HG02763 (cell line): Measurements from ENCODE around the gene OR4D5.

ENCODE experiments used
- ATAC-seq: cut with Tn5 transposase; IDR thresholded peaks from one replicate; pipeline ENCODE4 v1.9.1; 2021; ENCODE audit warnings: mild to moderate bottlenecking, moderate library complexity; ENCODE audit not compliant: unreplicated experiment

Gene OR4D5

GRCh38 chr11:123939317-123939716 is at the start of gene OR4D5:
TSS of gene OR4D5 (plus strand) at chr11:123939617. CDS start at chr11:123939617, 0 bp downstream.
- ATAC-seq = no peak

DNA sequence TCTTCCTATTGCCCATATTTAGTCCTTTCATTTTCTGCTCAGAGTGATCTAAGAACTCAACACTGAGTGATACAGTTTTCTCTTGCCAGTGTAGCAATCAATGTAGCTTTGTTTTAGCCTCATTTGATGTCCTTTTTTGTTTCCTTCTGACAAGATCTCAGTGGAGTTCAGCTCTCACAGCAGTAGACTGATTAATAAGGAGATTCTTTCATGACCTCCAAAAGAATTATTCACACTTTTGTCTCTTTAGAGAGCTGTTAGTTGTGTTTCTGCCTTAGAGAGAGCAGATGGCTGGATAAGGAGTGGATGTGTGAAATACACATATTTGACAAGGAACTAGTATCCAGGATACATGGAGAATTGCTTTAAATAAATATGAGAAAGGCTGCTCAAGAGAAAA is 47.4 kb upstream of the OR4D5 start:
- ATAC-seq = no peak

DNA sequence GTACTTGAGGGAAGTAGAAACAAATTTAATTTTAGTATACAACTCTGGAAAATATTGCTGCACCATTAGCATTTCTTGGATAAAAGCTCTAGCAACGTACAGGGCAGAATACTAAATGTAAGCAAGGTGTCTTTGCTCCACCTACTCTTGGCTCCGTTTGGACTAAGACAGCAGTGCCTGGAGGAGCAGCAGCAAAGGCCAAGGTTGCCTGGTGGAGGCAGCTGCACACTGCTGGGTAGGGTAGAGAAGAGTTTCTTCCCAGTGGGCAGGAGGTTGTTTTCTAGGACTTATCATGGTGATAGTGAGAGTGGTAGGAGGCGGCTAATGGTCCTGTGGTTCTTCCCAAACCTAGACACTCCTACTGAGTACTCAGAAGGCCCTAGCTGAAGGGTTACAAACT is 39.6 kb upstream of the OR4D5 start:
- ATAC-seq = no peak

DNA sequence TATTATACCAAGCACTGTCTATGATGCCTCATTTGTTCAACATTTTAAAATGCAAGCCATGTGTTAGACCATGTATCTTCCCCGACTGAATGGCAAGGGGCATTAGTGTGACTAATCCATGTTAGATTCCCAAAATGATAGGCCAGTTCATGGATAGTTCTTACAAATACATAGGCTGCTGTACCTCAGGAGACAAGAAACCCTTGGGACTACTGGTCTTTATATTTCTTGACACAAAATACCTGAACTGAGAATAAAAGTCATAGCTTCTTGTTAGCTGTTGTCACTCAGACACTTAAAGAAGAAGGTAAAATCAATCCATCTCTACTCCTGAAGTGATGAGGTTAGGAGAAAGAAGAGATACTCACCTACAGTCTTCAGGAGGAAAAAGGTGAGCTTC is 37.5 kb upstream of the OR4D5 start, which contains the start of gene OR8D4:
Gene OR8D4, plus strand, starts transcription at position 301 of the 400 bp plus-strand sequence. CDS start 4,265 bp downstream, outside the sequence.
- ATAC-seq = no peak

GRCh38 chr11:123903932-123904331 is 35.5 kb upstream of the OR4D5 start:
- ATAC-seq = no peak

DNA sequence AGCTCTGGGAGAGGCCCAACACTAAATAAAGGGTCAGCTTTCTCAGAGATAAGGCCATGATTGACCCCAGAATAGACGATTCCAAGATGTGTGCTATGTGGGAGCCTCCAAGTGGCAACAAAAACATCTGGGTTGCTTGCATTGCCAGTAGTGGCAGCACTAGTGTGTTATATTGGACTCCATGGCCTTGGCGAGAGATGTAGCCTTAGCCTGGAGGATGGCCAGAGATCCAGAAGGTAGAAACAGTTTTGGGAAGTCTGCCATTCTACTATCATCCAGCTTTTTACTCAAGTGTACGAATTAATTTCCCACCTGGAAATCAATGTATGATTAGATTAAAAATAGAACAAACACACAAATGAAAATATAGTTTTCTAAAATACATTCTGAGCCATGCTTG is 34.5 kb upstream of the OR4D5 start:
- no peak for ATAC-seq

GRCh38 chr11:123905826-123906225 is 33.6 kb upstream of the OR4D5 start:
- ATAC-seq = no peak

DNA sequence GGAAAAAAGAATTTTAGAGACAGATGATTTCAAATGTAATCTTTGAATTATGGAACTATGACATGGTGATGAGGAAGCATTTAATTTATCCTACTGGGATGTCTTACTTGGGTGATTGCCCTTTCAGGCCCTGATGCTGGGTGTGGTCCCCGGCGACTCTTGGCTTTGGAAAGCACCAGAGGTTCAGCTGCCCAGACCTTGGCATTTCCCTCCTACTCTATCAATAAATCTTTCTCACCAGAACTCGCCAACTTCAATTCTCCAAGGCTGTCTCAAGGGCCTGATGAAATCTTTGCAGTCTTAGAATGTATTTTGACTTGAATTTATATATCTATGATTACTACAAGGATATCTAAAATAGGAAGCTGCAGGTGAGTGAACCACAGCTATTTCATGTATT is 18.5 kb upstream of the OR4D5 start:
- ATAC-seq = no peak

- no peak for ATAC-seq
Observed at GRCh38 chr11:123924027-123924426, 15.4 kb upstream of the OR4D5 start.

DNA sequence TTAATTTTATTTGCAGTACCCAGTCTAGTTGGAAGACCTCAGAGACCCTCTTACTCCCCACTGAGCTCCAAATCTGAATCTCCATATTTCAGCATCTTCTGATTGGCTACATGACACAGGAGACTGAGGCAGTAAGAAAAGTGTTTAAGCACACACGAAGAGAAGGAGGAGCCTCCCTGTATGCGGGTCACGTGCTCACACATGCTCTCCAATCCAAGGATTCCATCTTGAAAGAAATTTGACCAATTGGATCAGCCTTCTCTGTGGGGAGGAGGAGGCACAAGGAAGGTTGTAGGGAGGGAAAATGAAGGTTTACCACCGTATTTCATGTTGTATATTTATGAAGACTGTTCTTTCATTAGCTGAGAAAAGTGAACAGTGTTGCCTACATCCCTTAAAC is 3.0 kb downstream of the OR4D5 start:
- no peak for ATAC-seq

- ATAC-seq = no peak
Observed at GRCh38 chr11:123943738-123944137, 4.3 kb downstream of the OR4D5 start, which contains the start of gene OR6T1. TSS of gene OR6T1 (minus strand) at chr11:123943838. CDS start at chr11:123943838, 0 bp downstream.

DNA sequence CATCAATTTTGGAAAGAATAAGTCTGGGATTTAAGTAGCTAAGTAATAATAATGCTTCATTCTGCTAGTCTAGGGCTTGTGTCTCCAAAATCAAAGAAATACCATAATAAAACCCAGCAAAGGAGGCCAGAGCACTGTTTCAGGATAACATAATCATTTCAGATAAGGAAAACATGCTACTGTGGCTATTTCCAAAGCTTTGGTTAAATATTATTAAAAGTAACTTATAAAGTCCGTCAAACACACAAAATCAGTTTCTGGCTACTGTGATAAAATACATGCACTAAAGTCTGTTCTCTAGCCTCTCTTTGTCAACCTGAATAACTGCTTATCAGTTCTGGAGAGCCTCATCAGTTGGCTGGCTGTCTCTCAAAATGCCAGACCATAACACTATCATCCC is 5.7 kb downstream of the OR4D5 start:
- ATAC-seq = no peak

GRCh38 chr11:123956752-123957151 is 17.3 kb downstream of the OR4D5 start:
- no peak for ATAC-seq

DNA sequence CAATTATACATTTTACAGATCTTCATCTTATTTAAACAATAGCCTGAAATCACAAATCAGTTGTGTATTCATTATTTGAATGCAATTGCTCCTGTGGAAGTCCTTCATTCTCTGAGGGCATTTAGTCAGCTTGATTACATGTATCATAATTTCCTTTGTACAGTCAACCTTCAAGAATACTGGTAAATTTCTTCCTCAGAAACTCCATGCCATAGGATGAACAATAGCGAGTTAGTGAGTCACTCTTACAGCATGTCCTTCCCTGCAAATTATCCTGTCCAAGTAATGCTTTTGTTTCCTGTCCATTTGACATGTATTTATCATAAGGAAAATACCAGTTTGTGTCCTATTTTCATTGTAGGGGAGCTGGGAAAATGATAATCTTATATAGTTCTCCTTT is 34.4 kb downstream of the OR4D5 start:
- no peak for ATAC-seq

DNA sequence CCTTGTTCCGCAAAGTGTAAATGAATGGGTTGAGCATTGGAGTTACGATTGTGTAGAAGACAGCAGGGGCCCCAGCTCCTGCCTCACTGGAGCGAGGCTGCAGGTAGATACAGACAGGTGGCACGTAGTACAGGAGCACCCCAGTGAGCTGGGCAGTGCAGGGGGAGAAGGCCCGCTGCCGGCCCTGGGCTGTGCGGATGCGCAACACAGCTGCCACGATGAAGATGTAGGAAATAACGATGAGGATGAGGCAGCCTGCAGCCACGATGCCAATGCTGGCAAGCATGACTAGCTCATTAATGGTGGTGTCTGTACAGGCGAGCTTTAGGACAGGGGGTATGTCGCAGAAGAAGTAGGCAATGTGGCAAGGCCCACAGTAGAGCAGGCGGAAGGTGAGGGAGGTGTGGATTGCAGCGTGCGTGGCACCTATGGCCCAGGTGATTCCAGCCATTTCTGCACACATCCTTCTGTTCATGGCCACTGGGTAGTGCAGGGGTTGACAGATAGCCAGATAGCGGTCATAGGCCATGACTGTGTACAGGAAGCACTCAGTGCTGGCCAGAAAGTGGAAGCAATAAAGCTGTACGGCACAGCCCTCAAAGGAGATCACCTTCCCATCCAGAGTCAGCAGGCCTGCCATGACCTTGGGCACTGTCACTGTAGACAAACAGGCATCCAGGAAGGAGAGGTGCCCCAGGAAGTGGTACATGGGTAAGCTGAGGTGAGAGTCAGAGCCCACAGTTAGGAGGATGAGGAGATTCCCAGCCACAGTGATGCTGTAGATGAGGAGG is 37.5 kb downstream of the OR4D5 start:
- ATAC-seq = no peak

DNA sequence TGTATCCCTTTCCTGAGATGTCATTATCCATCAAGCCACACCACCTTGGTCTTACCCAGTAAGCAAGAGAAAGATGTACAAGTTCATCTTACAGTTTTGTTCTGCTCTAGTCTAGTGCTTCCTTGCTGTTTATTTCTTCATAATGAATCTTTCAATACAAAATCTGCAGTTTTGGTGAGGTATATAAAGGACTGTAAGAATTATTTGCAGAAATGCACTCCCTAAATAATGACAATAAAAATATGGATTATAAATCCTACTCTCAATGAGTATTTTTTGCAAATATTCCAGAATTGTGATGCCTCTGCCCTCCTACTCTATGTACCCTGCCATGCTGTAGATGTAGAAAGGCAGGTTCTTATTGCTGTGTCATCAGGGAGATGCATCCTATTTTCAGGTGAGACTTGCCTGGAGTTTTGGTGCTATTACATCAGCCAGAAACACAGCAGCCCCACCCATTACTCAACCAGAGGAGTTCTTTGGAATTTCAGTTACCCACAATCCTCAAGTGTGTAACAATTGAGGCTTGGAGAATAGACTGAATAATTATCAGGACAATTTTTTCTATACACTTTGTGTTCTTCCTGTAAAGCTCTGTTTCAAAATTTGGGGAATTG is 38.4 kb downstream of the OR4D5 start, which contains the start of gene OR10S1:
Gene OR10S1, minus strand, starts transcription at position 51 of the 617 bp plus-strand sequence. CDS start 117 bp downstream, outside the sequence.
- no peak for ATAC-seq

DNA sequence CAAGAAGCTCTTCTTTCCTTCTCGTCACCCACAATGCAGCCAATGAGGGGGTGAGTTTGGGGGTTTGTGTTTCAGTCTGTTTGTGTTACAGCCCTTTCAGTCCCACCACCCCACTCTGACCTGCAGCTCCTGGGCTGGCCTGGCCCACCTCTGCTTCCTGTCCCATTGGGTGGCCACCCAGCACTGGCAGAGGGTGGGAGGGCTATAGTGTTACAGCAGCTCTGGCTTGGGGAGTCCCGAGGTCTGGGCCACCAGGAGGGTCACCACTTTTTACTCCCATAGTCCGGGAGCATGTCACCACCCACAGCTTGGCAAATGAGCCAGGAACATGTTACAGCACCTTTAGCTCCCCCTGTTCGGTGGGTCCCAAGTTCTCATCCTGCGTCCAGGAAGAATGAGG is 39.9 kb downstream of the OR4D5 start:
- no peak for ATAC-seq
